MM.1S (cell line): ENCODE measurements around the gene HELZ.
A peak's percentile ranks its signal among the peaks of the same experiment; 100 is the strongest.

ENCODE experiments used
- DNase-seq: peaks from one replicate; pipeline ENCODE4 v3.0.0-alpha.2; 2015
- H2AFZ ChIP-seq: fragments of 300-600 bp; sonication (generic); 2 replicates; pipeline ENCODE4 v1.6.0; 2016; ENCODE audit warnings: antibody characterized with exemption, low read length
- H3F3A ChIP-seq: fragments of 300-600 bp; sonication (generic); 2 replicates; pipeline ENCODE4 v1.6.1; 2016; ENCODE audit warnings: mild to moderate bottlenecking, antibody characterized with exemption, low read length, moderate library complexity, mixed read lengths; ENCODE audit not compliant: insufficient read depth
- H3K27ac ChIP-seq: fragments of 300-600 bp; sonication (generic); 2 replicates; pipeline ENCODE4 v1.5.1; 2016; ENCODE audit warnings: mild to moderate bottlenecking, low read length
- H3K27me3 ChIP-seq: fragments of 300-600 bp; sonication (generic); replicated peaks from 2 replicates; pipeline ENCODE4 v1.6.0; 2016; ENCODE audit warnings: low read length; ENCODE audit not compliant: insufficient read depth
- H3K36me3 ChIP-seq: fragments of 300-600 bp; sonication (generic); replicated peaks from 2 replicates; pipeline ENCODE4 v1.6.1; 2016; ENCODE audit warnings: mild to moderate bottlenecking, low read length, mixed read lengths; ENCODE audit not compliant: insufficient read depth
- H3K4me1 ChIP-seq: fragments of 300-600 bp; sonication (generic); 2 replicates; pipeline ENCODE4 v1.6.1; 2016; ENCODE audit warnings: low read length, mixed read lengths
- H3K4me2 ChIP-seq: fragments of 300-600 bp; sonication (generic); 2 replicates; pipeline ENCODE4 v1.6.0; 2016; ENCODE audit warnings: low read depth, low read length
- H3K4me3 ChIP-seq: fragments of 300-600 bp; sonication (generic); 2 replicates; pipeline ENCODE4 v1.5.1; 2016; ENCODE audit warnings: low read length, mixed read lengths
- H3K79me2 ChIP-seq: fragments of 300-600 bp; sonication (generic); 2 replicates; pipeline ENCODE4 v1.6.1; 2016; ENCODE audit warnings: mixed run types, low read length, mixed read lengths
- H3K9ac ChIP-seq: fragments of 300-600 bp; sonication (generic); 2 replicates; pipeline ENCODE4 v1.6.1; 2016; ENCODE audit warnings: low read length, mixed read lengths
- H3K9me2 ChIP-seq: fragments of 300-600 bp; sonication (generic); replicated peaks from 2 replicates; pipeline ENCODE4 v1.6.1; 2016; ENCODE audit warnings: mild to moderate bottlenecking, low read length, mixed read lengths; ENCODE audit not compliant: insufficient read depth
- H3K9me3 ChIP-seq: fragments of 300-600 bp; sonication (generic); replicated peaks from 2 replicates; pipeline ENCODE4 v1.6.1; 2016; ENCODE audit warnings: mild to moderate bottlenecking, low read length, mixed read lengths; ENCODE audit not compliant: insufficient read depth
- H4K20me1 ChIP-seq: fragments of 300-600 bp; sonication (generic); 2 replicates; pipeline ENCODE4 v1.6.1; 2016; ENCODE audit warnings: mild to moderate bottlenecking, low read length, moderate library complexity, mixed read lengths; ENCODE audit not compliant: insufficient read depth
- EZH2 ChIP-seq: fragments of 300-600 bp; sonication (generic); optimal IDR thresholded peaks from 2 replicates; pipeline ENCODE3; 2017; ENCODE audit warnings: low read depth, mild to moderate bottlenecking, antibody characterized with exemption, low read length, mixed read lengths
- EZH2phosphoT487 ChIP-seq: fragments of 300-600 bp; sonication (generic); IDR thresholded peaks from 2 replicates; pipeline ENCODE4 v1.6.1; 2018; ENCODE audit warnings: antibody characterized with exemption, low read length
- TF ChIP-seq, protein P1 (sequence below): fragments of 300-600 bp; sonication (generic); IDR thresholded peaks from 2 replicates; pipeline ENCODE4 v1.5.1; 2016; ENCODE audit warnings: antibody characterized with exemption, low read length, mixed read lengths

Gene HELZ

GRCh38 chr17:67248291-67248690 lies 3.3 kb upstream of the HELZ start:
- 0 out of 2 replicates have a peak, but pooled peaks cover 4% of the 10 kb centered on the region for H3K27me3 ChIP-seq
- peaks cover 15% of the 10 kb centered on the region for H3K4me1 ChIP-seq
- H3K36me3 ChIP-seq, result 0 out of 2 replicates have a peak, but pooled peaks cover 2% of the 10 kb centered on the region
- H3K79me2 ChIP-seq, result peaks cover 17% of the 10 kb centered on the region
- no peaks in the 10 kb centered on the region for H4K20me1 ChIP-seq
- DNase-seq, result no peak
- H3K9me3 ChIP-seq, result no peaks in the 10 kb centered on the region
- no peak for TF ChIP-seq EZH2phosphoT487
- TF ChIP-seq, protein P1, sequence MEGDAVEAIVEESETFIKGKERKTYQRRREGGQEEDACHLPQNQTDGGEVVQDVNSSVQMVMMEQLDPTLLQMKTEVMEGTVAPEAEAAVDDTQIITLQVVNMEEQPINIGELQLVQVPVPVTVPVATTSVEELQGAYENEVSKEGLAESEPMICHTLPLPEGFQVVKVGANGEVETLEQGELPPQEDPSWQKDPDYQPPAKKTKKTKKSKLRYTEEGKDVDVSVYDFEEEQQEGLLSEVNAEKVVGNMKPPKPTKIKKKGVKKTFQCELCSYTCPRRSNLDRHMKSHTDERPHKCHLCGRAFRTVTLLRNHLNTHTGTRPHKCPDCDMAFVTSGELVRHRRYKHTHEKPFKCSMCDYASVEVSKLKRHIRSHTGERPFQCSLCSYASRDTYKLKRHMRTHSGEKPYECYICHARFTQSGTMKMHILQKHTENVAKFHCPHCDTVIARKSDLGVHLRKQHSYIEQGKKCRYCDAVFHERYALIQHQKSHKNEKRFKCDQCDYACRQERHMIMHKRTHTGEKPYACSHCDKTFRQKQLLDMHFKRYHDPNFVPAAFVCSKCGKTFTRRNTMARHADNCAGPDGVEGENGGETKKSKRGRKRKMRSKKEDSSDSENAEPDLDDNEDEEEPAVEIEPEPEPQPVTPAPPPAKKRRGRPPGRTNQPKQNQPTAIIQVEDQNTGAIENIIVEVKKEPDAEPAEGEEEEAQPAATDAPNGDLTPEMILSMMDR, result no peak
- no peak for TF ChIP-seq EZH2
- H3K9ac ChIP-seq, result no peak overlapping the region
- H3K9me2 ChIP-seq, result no peaks in the 10 kb centered on the region
- peaks cover 9% of the 10 kb centered on the region; the same call in 1 of the 2 replicates for H3F3A ChIP-seq
- no peak overlapping the region for H3K4me2 ChIP-seq
- H3K4me3 ChIP-seq, result no peak overlapping the region
- H3K27ac ChIP-seq, result no peak overlapping the region
- no peak overlapping the region for H2AFZ ChIP-seq

DNA sequence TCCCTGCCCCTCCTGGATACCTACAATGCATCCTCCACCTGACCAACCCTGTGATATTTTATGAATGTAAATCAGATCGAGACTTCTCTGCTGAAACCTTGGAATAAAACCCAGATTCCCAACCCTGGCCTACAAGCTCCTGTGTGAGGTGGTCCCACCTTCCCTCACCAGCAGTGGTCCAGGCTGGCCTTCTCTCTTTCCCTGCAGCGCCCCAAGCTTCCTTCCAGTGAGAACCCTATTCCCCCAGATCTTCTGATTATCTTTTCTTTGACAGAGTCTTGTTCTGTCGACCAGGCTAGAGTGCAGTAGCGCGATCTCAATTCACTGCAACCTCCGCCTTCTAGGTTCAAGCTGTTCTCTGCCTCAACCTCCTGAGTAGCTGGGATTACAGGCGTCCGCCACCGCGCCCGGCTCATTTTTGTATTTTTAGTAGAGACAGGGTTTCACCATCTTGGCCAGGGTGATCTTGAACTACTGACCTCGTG lies 2.5 kb upstream of the HELZ start:
- H3K4me2 ChIP-seq, result no peak overlapping the region
- H2AFZ ChIP-seq, result no peak overlapping the region
- H4K20me1 ChIP-seq, result no peaks in the 10 kb centered on the region
- H3K4me1 ChIP-seq, result peaks cover 19% of the 10 kb centered on the region
- H3K9me2 ChIP-seq, result no peaks in the 10 kb centered on the region
- H3K79me2 ChIP-seq, result peaks cover 25% of the 10 kb centered on the region
- H3K4me3 ChIP-seq, result no peak overlapping the region
- DNase-seq, result no peak
- no peaks in the 10 kb centered on the region for H3K9me3 ChIP-seq
- H3F3A ChIP-seq, result peaks cover 9% of the 10 kb centered on the region; the same call in 1 of the 2 replicates
- no peak for TF ChIP-seq EZH2
- no peak for TF ChIP-seq EZH2phosphoT487
- TF ChIP-seq, protein P1, result no peak
- no peak overlapping the region for H3K27ac ChIP-seq
- H3K9ac ChIP-seq, result no peak overlapping the region
- H3K36me3 ChIP-seq, result peaks cover 3% of the 10 kb centered on the region; the same call in 1 of the 2 replicates
- H3K27me3 ChIP-seq, result 0 out of 2 replicates have a peak, but pooled peaks cover 4% of the 10 kb centered on the region

- no peak for TF ChIP-seq EZH2
- TF ChIP-seq, protein P1, result no peak
- no peak for TF ChIP-seq EZH2phosphoT487
- Histone ChIP-seq H3K4me1 (peaks cover 19% of the 10 kb centered on the region), H3K79me2 (peaks cover 29% of the 10 kb centered on the region), H3K27ac (no peak overlapping the region), H3K9ac (no peak overlapping the region), H3K36me3 (peaks cover 3% of the 10 kb centered on the region; the same call in 1 of the 2 replicates), H4K20me1 (no peaks in the 10 kb centered on the region), H3K4me3 (no peak overlapping the region), H3K4me2 (peak overlapping the region; percentile 99; the same call in 1 of the 2 replicates), H3K27me3 (0 out of 2 replicates have a peak, but pooled peaks cover 4% of the 10 kb centered on the region), H3F3A (peaks cover 9% of the 10 kb centered on the region; the same call in 1 of the 2 replicates), H3K9me2 (no peaks in the 10 kb centered on the region), H2AFZ (no peak overlapping the region), H3K9me3 (no peaks in the 10 kb centered on the region)
- DNase-seq, result no peak
Measured at GRCh38 chr17:67246653-67247415, 1.8 kb upstream of the HELZ start.
